ENCODE results near the gene PACS1.
"Not testable (repeated sequence)": the region's sequence is repeated elsewhere in the genome, so short reads cannot be mapped to it uniquely, and the experiment has no call there.

PACS1 gene

GRCh38 chr11:66077927-66078326, 7.9 kb downstream of the PACS1 start:
- no peak for DNase-seq

- DNase-seq = not testable (repeated sequence)
Observed at GRCh38 chr11:66078949-66079348, 8.9 kb downstream of the PACS1 start.

- no peak for DNase-seq
Observed at GRCh38 chr11:66080055-66080817, 10.2 kb downstream of the PACS1 start.

- peak; percentile 41 for DNase-seq
Observed at GRCh38 chr11:66081505-66081904, 11.4 kb downstream of the PACS1 start.

GRCh38 chr11:66082946-66083698, 13.1 kb downstream of the PACS1 start:
- peak; percentile 36 for DNase-seq

GRCh38 chr11:66083767-66084166, 13.7 kb downstream of the PACS1 start:
- no peak for DNase-seq

- no peak for DNase-seq
Observed at GRCh38 chr11:66084821-66085475, 14.9 kb downstream of the PACS1 start.

- no peak for DNase-seq
Observed at GRCh38 chr11:66087148-66087908, 17.3 kb downstream of the PACS1 start.

GRCh38 chr11:66089067-66089466, 19.0 kb downstream of the PACS1 start:
- DNase-seq = no peak

GRCh38 chr11:66090288-66090687, 20.2 kb downstream of the PACS1 start:
- no peak for DNase-seq

- not testable (repeated sequence) for DNase-seq
Observed at GRCh38 chr11:66092125-66092524, 22.1 kb downstream of the PACS1 start.

- not testable (repeated sequence) for DNase-seq
Observed at GRCh38 chr11:66099746-66100145, 29.7 kb downstream of the PACS1 start.

- peak; percentile 60 for DNase-seq
Observed at GRCh38 chr11:66100272-66101065, 30.4 kb downstream of the PACS1 start.

GRCh38 chr11:66101066-66101464, 31.0 kb downstream of the PACS1 start:
- DNase-seq = no peak

GRCh38 chr11:66104057-66104638, 34.1 kb downstream of the PACS1 start:
- no peak for DNase-seq

GRCh38 chr11:66106786-66107599, 36.9 kb downstream of the PACS1 start:
- no peak for DNase-seq

- no peak for DNase-seq
Observed at GRCh38 chr11:66107600-66108510, 37.8 kb downstream of the PACS1 start.

- DNase-seq = no peak
Observed at GRCh38 chr11:66109294-66109693, 39.2 kb downstream of the PACS1 start.

- DNase-seq = no peak
Observed at GRCh38 chr11:66111158-66111557, 41.1 kb downstream of the PACS1 start.

GRCh38 chr11:66112041-66112491, 42.0 kb downstream of the PACS1 start:
- no peak for DNase-seq

All from NCI-H1694 treated with DMSO at 0.1 percent for 48 hours (cell line).